ENCODE measurements around the gene RPS6KA4.
A peak's percentile ranks its signal among the peaks of the same experiment; 100 is the strongest.
"Not testable (repeated sequence)": the region's sequence is repeated elsewhere in the genome, so short reads cannot be mapped to it uniquely, and the experiment has no call there.

RPS6KA4 gene

GRCh38 chr11:64358907-64359711 lies at the start of gene RPS6KA4:
Gene RPS6KA4, plus strand, starts transcription at chr11:64359162. Its CDS starts 74 bp downstream, at chr11:64359236.
- DNase-seq (ENCODE audit: low read depth) = peak; percentile 40

GRCh38 chr11:64312947-64313346 lies 46.0 kb upstream of the RPS6KA4 start:
- DNase-seq (ENCODE audit: low read depth) = no peak

- DNase-seq (ENCODE audit: low read depth) = no peak
Observed at GRCh38 chr11:64313491-64314145, 45.3 kb upstream of the RPS6KA4 start.

- DNase-seq (ENCODE audit: low read depth) = no peak
Observed at GRCh38 chr11:64314146-64314804, 44.7 kb upstream of the RPS6KA4 start.

GRCh38 chr11:64314805-64315561 lies 44.0 kb upstream of the RPS6KA4 start:
- no peak for DNase-seq (ENCODE audit: low read depth)

GRCh38 chr11:64315667-64316526 lies 43.1 kb upstream of the RPS6KA4 start:
- not testable (repeated sequence) for DNase-seq (ENCODE audit: low read depth)

GRCh38 chr11:64316672-64317324 lies 42.2 kb upstream of the RPS6KA4 start:
- DNase-seq (ENCODE audit: low read depth) = no peak

- peak; percentile 93 for DNase-seq (ENCODE audit: low read depth)
Observed at GRCh38 chr11:64317325-64317960, 41.5 kb upstream of the RPS6KA4 start, which contains the start of gene TRMT112. Gene TRMT112, minus strand, starts transcription at chr11:64317559. Its CDS starts 33 bp downstream, at chr11:64317526.

- peak; percentile 95 for DNase-seq (ENCODE audit: low read depth)
Observed at GRCh38 chr11:64317961-64318765, 40.8 kb upstream of the RPS6KA4 start, which contains the start of gene PRDX5. Gene PRDX5, plus strand, starts transcription at chr11:64318121. Its CDS starts 95 bp downstream, at chr11:64318216.

- no peak for DNase-seq (ENCODE audit: low read depth)
Observed at GRCh38 chr11:64318766-64319761, 39.9 kb upstream of the RPS6KA4 start.

- no peak for DNase-seq (ENCODE audit: low read depth)
Observed at GRCh38 chr11:64320556-64320955, 38.4 kb upstream of the RPS6KA4 start.

- DNase-seq (ENCODE audit: low read depth) = no peak
Observed at GRCh38 chr11:64321026-64321425, 37.9 kb upstream of the RPS6KA4 start.

GRCh38 chr11:64321533-64321932 lies 37.4 kb upstream of the RPS6KA4 start:
- no peak for DNase-seq (ENCODE audit: low read depth)

GRCh38 chr11:64322925-64323260 lies 36.1 kb upstream of the RPS6KA4 start:
- DNase-seq (ENCODE audit: low read depth) = no peak

- DNase-seq (ENCODE audit: low read depth) = no peak
Observed at GRCh38 chr11:64323373-64323772, 35.6 kb upstream of the RPS6KA4 start.

- DNase-seq (ENCODE audit: low read depth) = not testable (repeated sequence)
Observed at GRCh38 chr11:64323984-64324383, 35.0 kb upstream of the RPS6KA4 start.

- no peak for DNase-seq (ENCODE audit: low read depth)
Observed at GRCh38 chr11:64324692-64325469, 34.1 kb upstream of the RPS6KA4 start.
